Hypothalamus (tissue), 51 donors: ENCODE results near the gene GPATCH2.
"Not testable (repeated sequence)": the region's sequence is repeated elsewhere in the genome, so short reads cannot be mapped to it uniquely, and the experiment has no call there.

Source experiments
- DNase-seq, 51 donors: peaks; one replicate each; lab custom pipeline; 2025; lab: John Stamatoyannopoulos, UW

GPATCH2 gene

DNA sequence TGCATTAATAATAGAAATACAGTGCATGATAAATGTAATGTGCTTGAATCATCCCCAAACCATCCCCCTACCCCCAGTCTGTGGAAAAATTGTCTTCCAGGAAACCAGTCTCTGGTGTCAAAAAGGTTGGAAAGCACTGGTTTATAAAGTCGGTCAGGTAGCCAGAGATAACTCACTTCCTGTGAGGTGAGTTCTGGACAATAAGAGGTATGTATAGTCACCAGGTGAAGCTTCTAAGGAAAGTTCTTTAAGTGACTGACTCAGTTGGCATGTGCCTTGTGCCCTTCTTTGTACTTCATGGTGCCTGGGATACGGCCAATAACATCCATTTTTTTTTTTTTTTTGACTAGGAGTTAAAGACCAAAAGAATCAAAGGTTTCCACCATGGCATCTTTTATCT, 103.7 kb downstream of the GPATCH2 start:
- DNase-seq, result no peak

GRCh38 chr1:217526636-217527035, 104.3 kb downstream of the GPATCH2 start:
- DNase-seq, result no peak

DNA sequence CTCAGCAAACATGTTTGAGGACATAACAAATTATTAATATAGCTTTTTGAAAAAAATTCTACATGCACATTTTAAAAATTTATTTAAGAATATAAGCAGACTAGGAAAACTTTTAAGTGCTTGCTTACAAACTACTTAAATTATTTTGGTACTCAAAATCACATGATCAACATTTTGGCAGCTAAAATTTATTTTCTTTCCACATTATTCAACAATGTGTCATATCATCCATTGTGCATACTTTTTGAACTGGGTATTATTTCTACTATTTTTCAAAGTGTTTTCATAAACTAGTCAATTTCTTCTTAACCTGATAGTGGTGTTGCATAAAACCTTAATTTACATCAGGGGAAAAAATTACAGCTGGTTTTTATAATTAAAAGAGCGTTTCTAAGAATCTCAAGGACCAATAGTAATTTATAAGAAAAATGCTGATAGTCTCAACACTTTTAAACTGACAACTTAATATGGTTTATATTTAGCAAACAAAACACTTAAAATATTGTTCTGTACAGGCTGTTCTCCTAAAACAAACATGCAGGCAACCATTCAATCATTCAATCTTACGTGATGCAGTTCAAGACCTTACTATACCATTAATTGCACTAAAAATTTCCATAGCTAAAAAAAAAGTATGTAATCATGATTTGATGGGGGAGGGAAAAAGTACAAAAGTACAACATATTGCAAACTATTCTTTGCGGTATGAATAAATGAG, 105.0 kb downstream of the GPATCH2 start:
- no peak for DNase-seq

GRCh38 chr1:217524787-217525520, 105.9 kb downstream of the GPATCH2 start:
- no peak for DNase-seq

DNA sequence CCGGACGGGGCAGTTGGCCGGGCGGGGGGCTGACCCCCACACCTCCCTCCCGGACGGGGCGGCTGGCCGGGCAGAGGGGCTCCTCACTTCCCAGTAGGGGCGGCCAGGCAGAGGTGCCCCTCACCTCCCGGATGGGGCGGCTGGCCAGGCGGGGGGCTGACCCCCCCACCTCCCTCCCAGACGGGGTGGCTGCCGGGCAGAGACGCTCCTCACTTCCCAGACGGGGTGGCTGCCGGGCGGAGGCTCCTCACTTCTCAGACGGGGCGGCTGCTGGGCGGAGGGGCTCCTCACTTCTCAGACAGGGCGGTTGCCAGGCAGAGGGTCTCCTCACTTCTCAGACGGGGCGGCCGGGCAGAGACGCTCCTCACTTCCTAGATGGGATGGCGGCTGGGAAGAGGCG, 107.0 kb downstream of the GPATCH2 start:
- DNase-seq, result not testable (repeated sequence)

- no peak for DNase-seq
Measured at GRCh38 chr1:217522277-217522676, 108.6 kb downstream of the GPATCH2 start.

DNA sequence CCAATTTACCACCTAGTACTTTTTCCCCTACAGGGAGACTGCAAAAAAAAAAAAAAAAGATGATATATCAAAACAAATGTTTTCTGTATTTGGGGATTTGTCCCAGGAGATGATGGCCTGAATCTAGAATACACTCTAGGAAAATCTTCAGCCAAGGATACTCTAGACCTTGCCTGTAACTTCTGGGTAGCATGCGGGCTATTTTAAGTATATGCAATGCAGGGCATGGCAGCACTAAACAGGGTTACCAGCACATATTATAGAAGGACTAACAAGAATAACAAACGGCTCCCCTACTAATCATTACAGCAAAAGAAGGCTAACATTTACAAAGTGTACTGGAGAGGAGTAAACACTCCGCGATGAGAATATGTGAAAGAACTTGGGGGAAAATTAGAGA, 109.6 kb downstream of the GPATCH2 start:
- no peak for DNase-seq

DNA sequence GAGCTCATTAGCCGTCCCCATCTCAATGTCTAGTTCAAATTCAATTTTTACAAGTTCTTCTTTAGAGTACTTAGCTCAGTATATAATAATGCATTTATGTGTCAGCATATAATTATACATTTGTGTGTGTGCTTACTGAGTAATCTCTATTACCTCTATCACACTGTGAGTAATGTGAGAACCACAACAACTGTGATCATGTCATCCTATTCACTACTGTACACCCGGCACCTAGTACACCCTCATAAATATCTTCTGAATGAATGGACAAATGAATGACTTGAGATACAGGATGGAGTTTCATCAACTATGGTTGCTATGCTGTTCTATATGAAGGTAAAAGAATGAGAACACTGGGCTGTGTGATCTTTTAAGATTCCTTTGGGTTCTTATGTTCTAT, 124.0 kb downstream of the GPATCH2 start:
- DNase-seq, result no peak

GRCh38 chr1:217498209-217498608, 132.7 kb downstream of the GPATCH2 start:
- no peak for DNase-seq

DNA sequence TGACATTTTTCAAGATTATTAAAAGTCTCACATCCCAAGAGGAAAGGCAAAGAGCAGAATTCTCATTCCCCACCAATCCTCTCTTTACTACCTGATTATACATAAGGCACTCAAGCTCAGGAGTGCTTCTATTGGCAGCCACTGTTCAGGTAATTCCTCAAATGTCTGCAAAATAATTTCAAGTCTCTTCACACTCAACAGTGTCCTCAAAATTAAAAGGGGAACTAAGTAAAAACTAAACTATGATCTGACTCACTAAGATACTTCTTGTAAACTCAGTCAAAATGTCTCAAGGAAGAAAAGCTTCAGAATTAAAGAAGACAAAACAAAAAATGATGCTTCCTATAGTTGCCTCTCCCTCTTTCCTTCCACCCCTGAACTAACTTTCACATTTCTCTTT, 135.6 kb downstream of the GPATCH2 start:
- no peak for DNase-seq

GRCh38 chr1:217494767-217495166, 136.1 kb downstream of the GPATCH2 start:
- DNase-seq, result no peak

- DNase-seq, result no peak
Measured at GRCh38 chr1:217493290-217493689, 137.6 kb downstream of the GPATCH2 start.

DNA sequence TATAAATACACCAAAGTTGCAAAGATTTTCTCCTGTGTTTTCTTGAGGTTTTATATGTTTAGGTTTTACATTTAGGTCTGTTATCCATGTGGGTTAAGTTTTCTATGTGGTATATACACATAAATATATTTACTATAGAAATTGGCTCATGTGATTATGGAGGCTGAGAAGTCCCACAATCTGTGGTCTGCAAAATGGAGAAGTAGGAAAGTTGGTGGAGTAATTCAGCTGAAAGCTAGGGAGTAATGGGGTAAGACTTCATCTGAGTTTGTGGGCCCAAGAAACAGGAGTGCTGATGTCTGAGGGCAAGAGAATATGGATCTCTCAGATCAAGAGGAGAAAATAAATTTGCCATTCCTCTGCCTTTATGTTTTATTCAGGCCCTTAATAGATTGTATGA, 146.0 kb downstream of the GPATCH2 start:
- no peak for DNase-seq

GRCh38 chr1:217482356-217483102, 148.4 kb downstream of the GPATCH2 start:
- DNase-seq, result no peak

DNA sequence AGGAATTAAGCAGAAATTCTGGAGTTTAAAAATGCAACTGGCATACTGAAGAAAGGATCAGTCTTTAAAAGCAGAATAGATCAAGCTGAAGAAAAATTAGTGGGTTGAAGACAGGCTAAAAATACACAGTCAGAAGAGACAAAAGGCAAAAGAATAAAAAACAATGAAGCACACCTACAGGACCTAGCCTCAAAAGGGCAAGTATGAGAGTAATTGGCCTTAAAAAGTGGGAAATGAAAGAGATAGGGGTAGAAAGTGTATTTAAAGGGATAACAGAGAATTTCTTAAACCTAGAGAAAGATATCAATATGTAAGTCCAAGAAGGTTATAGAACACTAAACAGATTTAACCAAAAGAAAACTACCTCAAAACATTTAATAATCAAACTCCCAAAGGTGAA, 152.4 kb downstream of the GPATCH2 start:
- no peak for DNase-seq

GRCh38 chr1:217472915-217473314, 158.0 kb downstream of the GPATCH2 start:
- DNase-seq, result no peak

GRCh38 chr1:217471403-217471802, 159.5 kb downstream of the GPATCH2 start:
- DNase-seq, result no peak

DNA sequence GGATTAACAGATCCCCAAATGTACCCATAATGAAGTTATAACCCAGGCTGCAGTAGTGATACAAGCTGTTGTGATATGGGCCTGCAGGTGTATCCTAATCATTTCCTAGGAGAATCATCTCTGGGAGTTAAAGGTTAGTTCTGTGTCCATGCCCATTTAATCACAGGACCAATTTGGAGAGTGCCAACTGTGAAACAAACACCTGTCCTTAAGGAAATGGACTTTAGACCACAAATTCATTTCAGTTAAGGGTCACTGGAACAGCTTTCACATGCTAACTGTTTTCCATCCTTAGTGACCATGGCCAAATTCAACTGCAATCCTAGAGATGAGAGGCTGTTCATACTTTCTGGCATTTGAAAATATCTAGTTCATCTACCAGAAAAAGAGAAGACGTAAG, 160.9 kb downstream of the GPATCH2 start:
- DNase-seq, result no peak

DNA sequence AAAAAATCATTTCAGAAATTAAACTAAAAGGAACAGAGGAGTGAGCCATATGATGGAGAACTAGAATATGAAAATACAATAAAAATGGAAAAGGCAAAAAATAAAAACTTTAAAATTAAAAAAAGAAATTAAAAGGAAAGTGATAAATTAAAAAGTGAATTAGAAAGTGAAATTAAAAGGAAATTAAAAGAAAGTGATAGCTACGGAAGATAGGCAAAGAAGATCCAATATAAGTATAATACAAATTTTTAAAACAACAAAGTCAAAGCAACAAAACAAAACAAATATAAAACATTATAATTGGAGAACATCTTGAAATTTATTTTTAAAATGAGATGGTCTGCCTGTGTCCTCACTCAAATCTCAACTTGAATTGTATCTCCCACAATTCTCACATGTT, 165.8 kb downstream of the GPATCH2 start:
- DNase-seq, result no peak

DNA sequence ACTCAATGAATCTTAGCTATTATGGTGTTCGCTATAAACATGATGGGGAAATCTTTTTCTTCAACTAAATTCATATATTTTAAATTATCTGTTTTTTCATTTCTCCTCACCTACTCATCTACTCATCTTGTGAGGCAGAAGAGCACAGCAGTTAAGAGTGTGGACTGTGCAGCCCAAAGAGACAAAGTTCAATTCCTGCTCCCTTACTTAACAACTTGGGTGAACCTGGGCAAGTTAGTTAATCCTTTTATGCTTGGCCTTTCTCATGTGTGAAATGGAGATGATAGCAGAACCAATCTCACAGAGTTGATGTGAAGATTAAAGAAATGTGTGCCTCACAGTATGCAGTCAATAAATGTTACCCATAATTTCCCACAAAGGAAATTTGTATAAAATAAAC, 168.2 kb downstream of the GPATCH2 start:
- no peak for DNase-seq

- no peak for DNase-seq
Measured at GRCh38 chr1:217462159-217462558, 168.7 kb downstream of the GPATCH2 start.

DNA sequence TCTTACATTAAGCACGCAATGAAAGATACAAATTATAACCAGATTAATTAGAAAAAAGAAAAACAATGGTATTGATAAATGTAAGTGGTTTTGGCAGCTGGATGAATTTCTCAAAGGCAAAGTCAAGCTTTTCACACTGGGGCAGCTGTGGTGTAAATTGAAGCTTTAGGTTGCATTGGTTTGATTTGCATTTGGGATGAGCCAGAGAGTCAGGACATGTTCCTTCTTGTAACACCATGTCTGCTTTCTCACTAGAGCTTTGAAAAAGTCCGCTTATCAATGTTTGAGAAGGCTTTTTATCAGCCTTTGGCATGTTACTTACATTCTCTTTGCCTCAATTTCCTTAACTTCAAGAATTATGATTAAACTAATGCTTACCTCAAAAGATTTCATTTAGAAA, 173.9 kb downstream of the GPATCH2 start:
- no peak for DNase-seq
